Trophoblast cell (in vitro differentiated cells and primary cell): ENCODE measurements around the gene CACTIN.

Source experiments
- DNase-seq, 2 donors: peaks; one replicate each; pipeline ENCODE4 v3.0.0-alpha.2; 2016
- H2AFZ ChIP-seq: 2 replicates; pipeline ENCODE4 v1.6.1; 2013; ENCODE audit warnings: low read length, moderate library complexity, mild to moderate bottlenecking; ENCODE audit not compliant: insufficient read depth, poor library complexity
- H2AK5ac ChIP-seq: 2 replicates; pipeline ENCODE4 v1.6.1; 2013; ENCODE audit warnings: mild to moderate bottlenecking, low read length
- H2BK120ac ChIP-seq: 2 replicates; pipeline ENCODE4 v1.6.1; 2013; ENCODE audit warnings: low read length, mild to moderate bottlenecking, moderate library complexity; ENCODE audit not compliant: insufficient read depth, poor library complexity
- H2BK12ac ChIP-seq: 2 replicates; pipeline ENCODE4 v1.6.1; 2013; ENCODE audit warnings: mild to moderate bottlenecking, low read length, moderate library complexity
- H2BK5ac ChIP-seq: 2 replicates; pipeline ENCODE4 v1.6.1; 2013; ENCODE audit warnings: low read length, low read depth, moderate library complexity, mild to moderate bottlenecking; ENCODE audit not compliant: poor library complexity
- H3K14ac ChIP-seq: 2 replicates; pipeline ENCODE4 v1.6.1; 2013; ENCODE audit warnings: mild to moderate bottlenecking, low read length
- H3K18ac ChIP-seq: 2 replicates; pipeline ENCODE4 v1.6.1; 2013; ENCODE audit warnings: mild to moderate bottlenecking, low read length
- H3K23ac ChIP-seq: 2 replicates; pipeline ENCODE4 v1.6.1; 2013; ENCODE audit warnings: low read length
- H3K27ac ChIP-seq: 2 replicates; pipeline ENCODE4 v1.5.1; 2013; ENCODE audit warnings: low read depth, mild to moderate bottlenecking, inconsistent platforms, low read length, moderate library complexity
- H3K27me3 ChIP-seq: 2 replicates; pipeline ENCODE4 v1.6.1; 2013; ENCODE audit warnings: inconsistent platforms, mild to moderate bottlenecking, low read length, moderate library complexity; ENCODE audit not compliant: insufficient read depth
- H3K36me3 ChIP-seq, 2 experiments: 1 replicate in 1 of 2; 2 replicates in 1 of 2; pipeline ENCODE4 v1.6.1; 2013; ENCODE audit warnings: low read length in 2 of 2, mild to moderate bottlenecking in 2 of 2, moderate library complexity in 1 of 2; ENCODE audit not compliant: insufficient read depth in 2 of 2, control insufficient read depth in 1 of 2
- H3K4ac ChIP-seq: 2 replicates; pipeline ENCODE4 v1.6.1; 2013; ENCODE audit warnings: low read depth, mild to moderate bottlenecking, low read length, moderate library complexity
- H3K4me1 ChIP-seq, 2 experiments: 1 replicate in 1 of 2; 2 replicates in 1 of 2; pipeline ENCODE4 v1.6.1; 2013; ENCODE audit warnings: low read length in 2 of 2, mild to moderate bottlenecking in 2 of 2, moderate library complexity in 1 of 2; ENCODE audit not compliant: insufficient read depth in 2 of 2, control insufficient read depth in 1 of 2
- H3K4me2 ChIP-seq: 2 replicates; pipeline ENCODE4 v1.6.1; 2013; ENCODE audit warnings: inconsistent platforms, mild to moderate bottlenecking, low read length, moderate library complexity
- H3K4me3 ChIP-seq: 2 replicates; pipeline ENCODE4 v1.5.1; 2013; ENCODE audit warnings: mild to moderate bottlenecking, low read depth, low read length, inconsistent platforms
- H3K79me1 ChIP-seq: one replicate; pipeline ENCODE4 v1.6.1; 2013; ENCODE audit warnings: low read length
- H3K79me2 ChIP-seq: 2 replicates; pipeline ENCODE4 v1.6.1; 2013; ENCODE audit warnings: low read length, mild to moderate bottlenecking; ENCODE audit not compliant: control insufficient read depth, insufficient read depth, poor library complexity
- H3K9ac ChIP-seq: 2 replicates; pipeline ENCODE4 v1.6.1; 2013; ENCODE audit warnings: mild to moderate bottlenecking, low read length
- H3K9me3 ChIP-seq: 2 replicates; pipeline ENCODE4 v1.6.1; 2013; ENCODE audit warnings: low read depth, mild to moderate bottlenecking, control low read depth, inconsistent platforms, low read length; ENCODE audit not compliant: insufficient read depth
- H4K12ac ChIP-seq: 2 replicates; pipeline ENCODE4 v1.6.1; 2013; ENCODE audit warnings: low read depth, mild to moderate bottlenecking, low read length, moderate library complexity
- H4K8ac ChIP-seq: 2 replicates; pipeline ENCODE4 v1.6.1; 2013; ENCODE audit warnings: low read depth, mild to moderate bottlenecking, low read length, moderate library complexity
- H4K91ac ChIP-seq: one replicate; pipeline ENCODE4 v1.6.1; 2013; ENCODE audit warnings: low read depth, mild to moderate bottlenecking, low read length, moderate library complexity
- WGBS: extraction: QIAGEN DNeasy Blood & Tissue Kit; methylation state at CpG from one replicate; pipeline ENCODE4 v1.1.7; 2013; ENCODE audit warnings: missing lambda C conversion rate; ENCODE audit not compliant: insufficient read length, insufficient coverage; ENCODE audit errors: extremely low coverage; 5-methylcytosine and 5-hydroxymethylcytosine counted together

Gene CACTIN

GRCh38 chr19:3605770-3606169, 20.8 kb downstream of the CACTIN start:
- Histone ChIP-seq H3K27me3 (no peaks in the 10 kb centered on the region), H2BK120ac (no peak overlapping the region), H4K8ac (no peak overlapping the region), H2BK5ac (no peak overlapping the region), H3K9ac (no peak overlapping the region), H3K36me3 (peaks cover 6 to 7% of the 10 kb centered on the region in 2 experiments), H3K4me3 (peak overlapping the region; percentile 47), H4K91ac (no peak overlapping the region), H3K14ac (no peak overlapping the region), H3K4me2 (no peak overlapping the region), H3K79me2 (no peaks in the 10 kb centered on the region), H3K23ac (no peak overlapping the region), H3K4ac (no peak overlapping the region), H3K18ac (no peak overlapping the region), H3K79me1 (peaks cover 2% of the 10 kb centered on the region), H2BK12ac (no peak overlapping the region), H3K9me3 (peaks cover 8% of the 10 kb centered on the region), H3K4me1 (peaks cover 13 to 14% of the 10 kb centered on the region in 2 experiments), H2AFZ (no peak overlapping the region), H4K12ac (no peak overlapping the region), H2AK5ac (no peak overlapping the region), H3K27ac (no peak overlapping the region)
- WGBS: no CpG with 5 or more reads among the region's 5 CpGs
- DNase-seq: no peak

- H3K18ac ChIP-seq: no peak overlapping the region
- peaks cover 3 to 4% of the 10 kb centered on the region in 2 experiments for H3K36me3 ChIP-seq
- H3K79me1 ChIP-seq: peaks cover 2% of the 10 kb centered on the region
- no peak overlapping the region for H3K4ac ChIP-seq
- no CpG with 5 or more reads among the region's 3 CpGs for WGBS
- H3K27ac ChIP-seq: no peak overlapping the region
- no peak overlapping the region for H2BK5ac ChIP-seq
- H3K27me3 ChIP-seq: no peaks in the 10 kb centered on the region
- no peak overlapping the region for H2AFZ ChIP-seq
- H3K9ac ChIP-seq: no peak overlapping the region
- peaks cover 13 to 14% of the 10 kb centered on the region in 2 experiments for H3K4me1 ChIP-seq
- no peaks in the 10 kb centered on the region for H3K79me2 ChIP-seq
- H2BK120ac ChIP-seq: no peak overlapping the region
- H3K4me3 ChIP-seq: peak overlapping the region; percentile 42
- peaks cover 8% of the 10 kb centered on the region for H3K9me3 ChIP-seq
- H4K91ac ChIP-seq: no peak overlapping the region
- no peak overlapping the region for H4K8ac ChIP-seq
- H2AK5ac ChIP-seq: no peak overlapping the region
- DNase-seq: no peak
- no peak overlapping the region for H3K4me2 ChIP-seq
- H3K23ac ChIP-seq: no peak overlapping the region
- no peak overlapping the region for H4K12ac ChIP-seq
- H2BK12ac ChIP-seq: no peak overlapping the region
- no peak overlapping the region for H3K14ac ChIP-seq
Measured at GRCh38 chr19:3605361-3605760, 21.2 kb downstream of the CACTIN start.

- Histone ChIP-seq H2BK5ac (no peak overlapping the region), H3K23ac (no peak overlapping the region), H4K8ac (no peak overlapping the region), H3K36me3 (no peaks in the 10 kb centered on the region), H3K9ac (no peak overlapping the region), H4K91ac (no peak overlapping the region), H3K14ac (no peak overlapping the region), H3K79me2 (no peaks in the 10 kb centered on the region), H3K9me3 (peaks cover 7% of the 10 kb centered on the region), H4K12ac (no peak overlapping the region), H3K4me1 (peaks cover 13 to 14% of the 10 kb centered on the region in 2 experiments), H3K79me1 (peaks cover 2% of the 10 kb centered on the region), H2BK12ac (no peak overlapping the region), H2BK120ac (no peak overlapping the region), H2AFZ (no peak overlapping the region), H3K4me2 (no peak overlapping the region), H2AK5ac (no peak overlapping the region), H3K4ac (no peak overlapping the region), H3K4me3 (peak overlapping the region; percentile 42), H3K18ac (no peak overlapping the region), H3K27ac (no peak overlapping the region), H3K27me3 (no peaks in the 10 kb centered on the region)
- DNase-seq: no peak
- no CpG with 5 or more reads among the region's 11 CpGs for WGBS
Measured at GRCh38 chr19:3604987-3605343, 21.6 kb downstream of the CACTIN start.

- Histone ChIP-seq H4K8ac (no peak overlapping the region), H3K79me2 (no peaks in the 10 kb centered on the region), H2AFZ (no peak overlapping the region), H3K9me3 (peaks cover 6% of the 10 kb centered on the region), H2BK12ac (no peak overlapping the region), H3K4me2 (no peak overlapping the region), H3K4me3 (no peak overlapping the region), H3K4ac (no peak overlapping the region), H3K14ac (no peak overlapping the region), H4K91ac (no peak overlapping the region), H2AK5ac (no peak overlapping the region), H3K23ac (no peak overlapping the region), H3K36me3 (no peaks in the 10 kb centered on the region), H3K18ac (no peak overlapping the region), H4K12ac (no peak overlapping the region), H2BK120ac (no peak overlapping the region), H3K27me3 (no peaks in the 10 kb centered on the region), H3K4me1 (peaks cover 13 to 14% of the 10 kb centered on the region in 2 experiments), H2BK5ac (no peak overlapping the region), H3K79me1 (peaks cover 2% of the 10 kb centered on the region), H3K27ac (no peak overlapping the region), H3K9ac (no peak overlapping the region)
- DNase-seq: no peak
- WGBS: no CpG with 5 or more reads among the region's 27 CpGs
Measured at GRCh38 chr19:3604227-3604986, 22.2 kb downstream of the CACTIN start.
